HepG2 (cell line): ENCODE results near the gene MCRIP2. TPM values are rescaled to one million over a fixed set of nuclear protein-coding genes. Genes with fewer than 3 reads are reported as not detected.

Experiments used
- BHLHE40 ChIP-seq: IDR thresholded peaks from 2 replicates; pipeline ENCODE4 v1.6.1; 2011; ENCODE audit warnings: low read length, improper control_type of control experiment
- FOXK1 ChIP-seq: sonication (generic); formaldehyde crosslinking; IDR thresholded peaks from 2 replicates; pipeline ENCODE4 v1.4.0; 2020; ENCODE audit warnings: low read depth, missing genetic modification reagents, borderline replicate concordance
- FOXK2 ChIP-seq: fragments of 450-650 bp; IDR thresholded peaks from 2 replicates; pipeline ENCODE4 v1.6.1; 2016
- HMG20B ChIP-seq: conservative IDR thresholded peaks from 2 replicates; pipeline ENCODE4 v1.6.1; 2016; ENCODE audit warnings: missing genetic modification reagents, missing compliant biosample characterization
- KDM5B ChIP-seq: sonication (generic); formaldehyde crosslinking; IDR thresholded peaks from 2 replicates; pipeline ENCODE4 v1.4.0; 2020; ENCODE audit warnings: missing genetic modification reagents, mild to moderate bottlenecking, borderline replicate concordance
- NCOA5 ChIP-seq: sonication (generic); formaldehyde crosslinking; IDR thresholded peaks from 2 replicates; pipeline ENCODE4 v1.4.0; 2020; ENCODE audit warnings: missing genetic modification reagents
- PHF8 ChIP-seq: sonication (generic); formaldehyde crosslinking; IDR thresholded peaks from 2 replicates; pipeline ENCODE4 v1.5.0; 2020; ENCODE audit warnings: missing genetic modification reagents
- RORA ChIP-seq: sonication (generic); formaldehyde crosslinking; IDR thresholded peaks from 2 replicates; pipeline ENCODE4 v1.5.0; 2020; ENCODE audit warnings: mild to moderate bottlenecking, missing genetic modification reagents, moderate library complexity
- TBL1XR1 ChIP-seq: fragments of 150-350 bp; IDR thresholded peaks from 2 replicates; pipeline ENCODE4 v1.6.1; 2014; ENCODE audit warnings: borderline replicate concordance, low read length; ENCODE audit not compliant: partially characterized antibody
- ZEB1 ChIP-seq: IDR thresholded peaks from 2 replicates; pipeline ENCODE4 v1.6.1; 2012; ENCODE audit warnings: mild to moderate bottlenecking, low read depth, inconsistent platforms; ENCODE audit not compliant: insufficient replicate concordance
- ZMYM2 ChIP-seq: sonication (generic); formaldehyde crosslinking; IDR thresholded peaks from 2 replicates; pipeline ENCODE4 v1.8.0; 2022; ENCODE audit warnings: mild to moderate bottlenecking, missing genetic modification reagents
- ZNF331 ChIP-seq: sonication (generic); formaldehyde crosslinking; IDR thresholded peaks from 2 replicates; pipeline ENCODE4 v1.4.0; 2020; ENCODE audit warnings: missing genetic modification reagents
- ZNF598 ChIP-seq: sonication (generic); formaldehyde crosslinking; IDR thresholded peaks from 2 replicates; pipeline ENCODE4 v1.5.1; 2020; ENCODE audit warnings: mild to moderate bottlenecking, missing genetic modification reagents, borderline replicate concordance
- polyA plus RNA-seq, 8 experiments: library from polyadenylated mRNA; depleted of rRNA in 3 of 8; stranded (reverse) in 7 of 8; unstranded in 1 of 8; fragments of >200 nt; fragmentation: Illumina TruSeq in 4 of 8; extraction: Trizol in 4 of 8; gene quantifications; 2 replicates each; pipeline versions ENCODE4 v1.2.1 to v1.2.3, GENCODE V29; 2011 to 2016; ENCODE audit warnings: low read depth in 4 of 8, missing spikeins in 1 of 8, mixed read lengths in 1 of 8; ENCODE audit not compliant: insufficient read depth in 1 of 8
- total RNA-seq, 5 experiments: library from RNA; depleted of rRNA; stranded (reverse); fragments of >200 nt; fragmentation: Illumina TruSeq; extraction: Trizol; gene quantifications; 2 replicates each; pipeline ENCODE4 v1.2.3, GENCODE V29; 2016; ENCODE audit warnings: low read depth in 1 of 5
- TF ChIP-seq, protein P1 (sequence below): sonication (generic); formaldehyde crosslinking; IDR thresholded peaks from 2 replicates; pipeline ENCODE4 v1.4.0; 2020; ENCODE audit warnings: missing genetic modification reagents, borderline replicate concordance
- TF ChIP-seq, protein P2 (sequence below): sonication (generic); formaldehyde crosslinking; IDR thresholded peaks from 2 replicates; pipeline ENCODE4 v1.8.0; 2022; ENCODE audit warnings: mild to moderate bottlenecking, missing genetic modification reagents, moderate library complexity
- TF ChIP-seq, protein P3 (sequence below): sonication (generic); formaldehyde crosslinking; IDR thresholded peaks from 2 replicates; pipeline ENCODE4 v1.4.0; 2020; ENCODE audit warnings: missing genetic modification reagents, mild to moderate bottlenecking, borderline replicate concordance
- TF ChIP-seq, protein P4 (sequence below): sonication (generic); formaldehyde crosslinking; IDR thresholded peaks from 2 replicates; pipeline ENCODE4 v1.4.0; 2020; ENCODE audit warnings: missing genetic modification reagents
- TF ChIP-seq, protein P5 (sequence below): sonication (generic); formaldehyde crosslinking; IDR thresholded peaks from 2 replicates; pipeline ENCODE4 v1.8.1; 2023; ENCODE audit warnings: mild to moderate bottlenecking, missing genetic modification reagents
- TF ChIP-seq, protein P6 (sequence below): sonication (generic); formaldehyde crosslinking; IDR thresholded peaks from 2 replicates; pipeline ENCODE4 v1.8.1; 2022; ENCODE audit warnings: low read depth, mild to moderate bottlenecking, missing genetic modification reagents

MCRIP2 gene
- total and polyA plus RNA-seq, 2 of the 13 experiments (the other 11 are each of a cell fraction or from before 2014, with no cell fraction given): 39.6 to 76.7 TPM

DNA sequence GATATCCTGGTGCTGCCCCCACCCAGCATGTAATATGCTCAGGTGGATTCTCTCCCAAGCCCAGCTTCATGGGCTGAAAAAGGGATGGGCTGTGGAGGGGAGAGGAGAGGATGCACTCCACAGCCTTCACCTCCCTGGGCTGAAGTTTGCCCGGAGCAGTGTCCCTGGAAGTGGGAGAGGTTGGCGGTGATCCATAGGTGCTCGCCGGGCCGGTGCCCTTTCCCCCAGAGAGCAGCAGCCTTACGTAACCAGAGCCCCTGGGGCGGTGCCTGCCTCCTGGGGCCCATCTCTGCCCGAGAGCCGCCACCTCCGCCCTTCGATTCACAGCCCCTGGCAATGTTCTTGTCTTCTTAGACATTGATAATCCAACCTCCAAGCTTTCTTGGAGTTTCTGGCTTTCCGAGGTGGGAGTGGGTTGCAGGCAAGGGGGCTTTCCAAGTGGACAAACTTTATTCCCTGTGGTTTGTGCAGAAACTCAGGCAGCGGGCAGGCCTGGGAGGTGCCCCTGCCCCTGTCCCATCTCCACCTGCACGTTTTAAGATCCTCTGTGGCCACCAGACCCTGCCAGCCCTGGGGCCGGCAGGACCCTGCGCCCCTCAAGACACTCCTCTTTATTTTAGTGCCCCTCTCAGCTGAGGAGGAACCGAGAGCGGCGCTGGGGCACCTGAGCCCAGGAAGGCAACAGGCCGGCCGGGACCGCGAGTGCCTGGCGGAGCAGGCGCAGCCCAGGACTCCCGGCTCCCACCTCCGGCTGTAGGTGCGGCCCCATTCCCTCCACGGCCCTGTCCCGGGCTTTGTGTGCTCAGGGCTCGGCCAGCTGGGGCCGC, 4.4 kb downstream of the MCRIP2 start (continued):
- TF ChIP-seq, protein P1, sequence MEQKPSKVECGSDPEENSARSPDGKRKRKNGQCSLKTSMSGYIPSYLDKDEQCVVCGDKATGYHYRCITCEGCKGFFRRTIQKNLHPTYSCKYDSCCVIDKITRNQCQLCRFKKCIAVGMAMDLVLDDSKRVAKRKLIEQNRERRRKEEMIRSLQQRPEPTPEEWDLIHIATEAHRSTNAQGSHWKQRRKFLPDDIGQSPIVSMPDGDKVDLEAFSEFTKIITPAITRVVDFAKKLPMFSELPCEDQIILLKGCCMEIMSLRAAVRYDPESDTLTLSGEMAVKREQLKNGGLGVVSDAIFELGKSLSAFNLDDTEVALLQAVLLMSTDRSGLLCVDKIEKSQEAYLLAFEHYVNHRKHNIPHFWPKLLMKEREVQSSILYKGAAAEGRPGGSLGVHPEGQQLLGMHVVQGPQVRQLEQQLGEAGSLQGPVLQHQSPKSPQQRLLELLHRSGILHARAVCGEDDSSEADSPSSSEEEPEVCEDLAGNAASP: peak; percentile 33; the same call in 1 of the 2 replicates
- TF ChIP-seq BHLHE40 (no peak), ZMYM2 (CRISPR knock-in tag) (no peak), ZEB1 (no peak), TBL1XR1 (peak; percentile 21), FOXK2 (no peak), PHF8 (CRISPR knock-in tag) (no peak; the same call in 1 of the 2 replicates), RORA (CRISPR knock-in tag) (no peak), ZNF598 (no peak), ZNF331 (CRISPR knock-in tag) (no peak; the same call in 1 of the 2 replicates), HMG20B (CRISPR knock-in tag) (no peak), NCOA5 (CRISPR knock-in tag) (no peak), KDM5B (no peak), FOXK1 (CRISPR knock-in tag) (no peak)
- TF ChIP-seq, protein P2, sequence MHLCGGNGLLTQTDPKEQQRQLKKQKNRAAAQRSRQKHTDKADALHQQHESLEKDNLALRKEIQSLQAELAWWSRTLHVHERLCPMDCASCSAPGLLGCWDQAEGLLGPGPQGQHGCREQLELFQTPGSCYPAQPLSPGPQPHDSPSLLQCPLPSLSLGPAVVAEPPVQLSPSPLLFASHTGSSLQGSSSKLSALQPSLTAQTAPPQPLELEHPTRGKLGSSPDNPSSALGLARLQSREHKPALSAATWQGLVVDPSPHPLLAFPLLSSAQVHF (CRISPR knock-in tag): no peak
- TF ChIP-seq, protein P3, sequence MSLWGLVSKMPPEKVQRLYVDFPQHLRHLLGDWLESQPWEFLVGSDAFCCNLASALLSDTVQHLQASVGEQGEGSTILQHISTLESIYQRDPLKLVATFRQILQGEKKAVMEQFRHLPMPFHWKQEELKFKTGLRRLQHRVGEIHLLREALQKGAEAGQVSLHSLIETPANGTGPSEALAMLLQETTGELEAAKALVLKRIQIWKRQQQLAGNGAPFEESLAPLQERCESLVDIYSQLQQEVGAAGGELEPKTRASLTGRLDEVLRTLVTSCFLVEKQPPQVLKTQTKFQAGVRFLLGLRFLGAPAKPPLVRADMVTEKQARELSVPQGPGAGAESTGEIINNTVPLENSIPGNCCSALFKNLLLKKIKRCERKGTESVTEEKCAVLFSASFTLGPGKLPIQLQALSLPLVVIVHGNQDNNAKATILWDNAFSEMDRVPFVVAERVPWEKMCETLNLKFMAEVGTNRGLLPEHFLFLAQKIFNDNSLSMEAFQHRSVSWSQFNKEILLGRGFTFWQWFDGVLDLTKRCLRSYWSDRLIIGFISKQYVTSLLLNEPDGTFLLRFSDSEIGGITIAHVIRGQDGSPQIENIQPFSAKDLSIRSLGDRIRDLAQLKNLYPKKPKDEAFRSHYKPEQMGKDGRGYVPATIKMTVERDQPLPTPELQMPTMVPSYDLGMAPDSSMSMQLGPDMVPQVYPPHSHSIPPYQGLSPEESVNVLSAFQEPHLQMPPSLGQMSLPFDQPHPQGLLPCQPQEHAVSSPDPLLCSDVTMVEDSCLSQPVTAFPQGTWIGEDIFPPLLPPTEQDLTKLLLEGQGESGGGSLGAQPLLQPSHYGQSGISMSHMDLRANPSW: no peak
- TF ChIP-seq, protein P4, sequence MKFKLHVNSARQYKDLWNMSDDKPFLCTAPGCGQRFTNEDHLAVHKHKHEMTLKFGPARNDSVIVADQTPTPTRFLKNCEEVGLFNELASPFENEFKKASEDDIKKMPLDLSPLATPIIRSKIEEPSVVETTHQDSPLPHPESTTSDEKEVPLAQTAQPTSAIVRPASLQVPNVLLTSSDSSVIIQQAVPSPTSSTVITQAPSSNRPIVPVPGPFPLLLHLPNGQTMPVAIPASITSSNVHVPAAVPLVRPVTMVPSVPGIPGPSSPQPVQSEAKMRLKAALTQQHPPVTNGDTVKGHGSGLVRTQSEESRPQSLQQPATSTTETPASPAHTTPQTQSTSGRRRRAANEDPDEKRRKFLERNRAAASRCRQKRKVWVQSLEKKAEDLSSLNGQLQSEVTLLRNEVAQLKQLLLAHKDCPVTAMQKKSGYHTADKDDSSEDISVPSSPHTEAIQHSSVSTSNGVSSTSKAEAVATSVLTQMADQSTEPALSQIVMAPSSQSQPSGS (CRISPR knock-in tag): peak; percentile 62; the same call in 1 of the 2 replicates
- TF ChIP-seq, protein P5, sequence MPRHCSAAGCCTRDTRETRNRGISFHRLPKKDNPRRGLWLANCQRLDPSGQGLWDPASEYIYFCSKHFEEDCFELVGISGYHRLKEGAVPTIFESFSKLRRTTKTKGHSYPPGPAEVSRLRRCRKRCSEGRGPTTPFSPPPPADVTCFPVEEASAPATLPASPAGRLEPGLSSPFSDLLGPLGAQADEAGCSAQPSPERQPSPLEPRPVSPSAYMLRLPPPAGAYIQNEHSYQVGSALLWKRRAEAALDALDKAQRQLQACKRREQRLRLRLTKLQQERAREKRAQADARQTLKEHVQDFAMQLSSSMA (CRISPR knock-in tag): no peak
- TF ChIP-seq, protein P6, sequence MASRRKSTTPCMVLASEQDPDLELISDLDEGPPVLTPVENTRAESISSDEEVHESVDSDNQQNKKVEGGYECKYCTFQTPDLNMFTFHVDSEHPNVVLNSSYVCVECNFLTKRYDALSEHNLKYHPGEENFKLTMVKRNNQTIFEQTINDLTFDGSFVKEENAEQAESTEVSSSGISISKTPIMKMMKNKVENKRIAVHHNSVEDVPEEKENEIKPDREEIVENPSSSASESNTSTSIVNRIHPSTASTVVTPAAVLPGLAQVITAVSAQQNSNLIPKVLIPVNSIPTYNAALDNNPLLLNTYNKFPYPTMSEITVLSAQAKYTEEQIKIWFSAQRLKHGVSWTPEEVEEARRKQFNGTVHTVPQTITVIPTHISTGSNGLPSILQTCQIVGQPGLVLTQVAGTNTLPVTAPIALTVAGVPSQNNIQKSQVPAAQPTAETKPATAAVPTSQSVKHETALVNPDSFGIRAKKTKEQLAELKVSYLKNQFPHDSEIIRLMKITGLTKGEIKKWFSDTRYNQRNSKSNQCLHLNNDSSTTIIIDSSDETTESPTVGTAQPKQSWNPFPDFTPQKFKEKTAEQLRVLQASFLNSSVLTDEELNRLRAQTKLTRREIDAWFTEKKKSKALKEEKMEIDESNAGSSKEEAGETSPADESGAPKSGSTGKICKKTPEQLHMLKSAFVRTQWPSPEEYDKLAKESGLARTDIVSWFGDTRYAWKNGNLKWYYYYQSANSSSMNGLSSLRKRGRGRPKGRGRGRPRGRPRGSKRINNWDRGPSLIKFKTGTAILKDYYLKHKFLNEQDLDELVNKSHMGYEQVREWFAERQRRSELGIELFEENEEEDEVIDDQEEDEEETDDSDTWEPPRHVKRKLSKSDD (CRISPR knock-in tag): no peak
